NCI-H446 treated with DMSO at 0.1 percent for 48 hours (cell line): Measurements from ENCODE around the gene MYT1.

Source experiments
- DNase-seq: peaks from one replicate; lab custom pipeline; 2025; lab: John Stamatoyannopoulos, UW

The MYT1 gene

DNA sequence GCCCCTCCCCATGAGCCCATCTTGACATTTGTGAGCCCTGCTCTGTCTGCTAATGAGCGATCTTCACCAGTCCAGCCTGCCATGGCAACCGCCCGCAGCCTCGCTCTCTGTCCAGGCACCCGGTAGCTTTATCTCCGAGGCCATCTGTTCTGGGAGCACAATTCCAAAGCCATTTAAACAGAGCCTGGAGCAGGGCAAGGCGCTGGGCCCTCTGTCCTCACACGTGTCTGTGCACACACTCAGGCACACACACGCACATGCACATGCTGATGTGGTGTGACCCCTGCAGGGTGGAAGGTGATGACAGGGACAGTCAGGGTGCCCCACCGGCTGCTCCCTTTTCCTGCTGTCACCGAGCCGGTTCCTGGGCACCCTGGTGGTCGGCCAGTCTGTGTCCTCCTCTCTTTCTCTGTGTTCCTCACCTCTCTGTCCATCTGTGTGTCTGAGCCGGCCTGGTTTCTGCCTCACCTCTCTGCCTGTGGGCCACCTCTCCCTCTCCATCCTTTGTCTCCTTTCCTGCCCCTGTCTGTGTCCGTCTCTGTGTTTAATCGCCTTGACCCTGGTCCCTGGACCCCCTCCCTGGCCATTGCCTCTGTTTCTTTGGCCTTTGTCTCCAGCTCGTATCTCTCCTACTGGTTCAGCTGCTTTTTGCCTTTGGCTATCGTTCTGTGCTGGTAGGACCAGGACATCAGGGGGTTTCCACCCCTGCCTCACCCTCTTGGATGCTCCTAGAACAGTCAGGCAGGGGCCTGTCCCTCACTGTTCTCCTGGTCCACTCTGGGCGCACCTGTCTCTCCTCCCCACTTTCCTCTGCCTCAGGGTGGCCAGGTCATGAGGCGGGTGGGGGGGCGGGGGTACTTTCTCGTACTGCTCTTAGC lies 8.8 kb upstream of the MYT1 start:
- no peak for DNase-seq

DNA sequence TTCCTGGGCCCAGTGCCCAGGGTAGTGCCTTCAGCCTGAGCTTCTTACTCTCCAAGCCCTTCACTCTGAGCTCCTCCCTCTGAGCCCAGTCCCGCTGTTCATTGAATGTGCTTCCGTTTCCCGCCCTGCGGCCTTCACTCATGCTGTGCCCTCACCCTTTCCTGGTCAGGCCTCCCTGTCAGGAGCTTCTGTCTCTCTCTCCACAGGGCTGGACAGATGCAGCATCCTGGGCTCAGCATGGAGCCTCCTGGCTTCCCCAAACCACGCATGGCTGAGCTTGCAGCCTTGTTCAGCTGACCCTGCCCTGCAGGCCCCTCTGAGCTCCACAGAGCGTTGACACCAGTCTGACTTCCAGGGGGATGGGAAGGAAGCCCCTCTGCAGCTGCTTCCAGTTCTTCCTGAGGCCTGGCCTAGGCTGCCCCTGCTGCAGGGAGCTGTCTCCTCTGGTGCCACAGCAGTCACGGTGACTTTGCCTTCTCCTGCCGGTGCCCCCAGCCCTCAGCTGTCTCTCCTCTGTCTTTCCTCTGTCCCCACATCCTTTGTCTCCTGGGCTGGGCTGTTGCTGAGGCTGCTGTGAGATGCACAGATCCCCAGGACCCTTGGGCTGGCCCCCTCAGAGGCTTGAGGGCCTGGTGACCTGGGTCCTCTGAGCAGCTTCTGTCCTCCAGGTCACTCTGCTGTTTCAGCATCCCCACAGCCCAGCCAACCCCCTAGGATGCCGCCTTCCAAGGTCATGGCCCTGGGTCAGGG lies 7.9 kb upstream of the MYT1 start:
- no peak for DNase-seq

DNA sequence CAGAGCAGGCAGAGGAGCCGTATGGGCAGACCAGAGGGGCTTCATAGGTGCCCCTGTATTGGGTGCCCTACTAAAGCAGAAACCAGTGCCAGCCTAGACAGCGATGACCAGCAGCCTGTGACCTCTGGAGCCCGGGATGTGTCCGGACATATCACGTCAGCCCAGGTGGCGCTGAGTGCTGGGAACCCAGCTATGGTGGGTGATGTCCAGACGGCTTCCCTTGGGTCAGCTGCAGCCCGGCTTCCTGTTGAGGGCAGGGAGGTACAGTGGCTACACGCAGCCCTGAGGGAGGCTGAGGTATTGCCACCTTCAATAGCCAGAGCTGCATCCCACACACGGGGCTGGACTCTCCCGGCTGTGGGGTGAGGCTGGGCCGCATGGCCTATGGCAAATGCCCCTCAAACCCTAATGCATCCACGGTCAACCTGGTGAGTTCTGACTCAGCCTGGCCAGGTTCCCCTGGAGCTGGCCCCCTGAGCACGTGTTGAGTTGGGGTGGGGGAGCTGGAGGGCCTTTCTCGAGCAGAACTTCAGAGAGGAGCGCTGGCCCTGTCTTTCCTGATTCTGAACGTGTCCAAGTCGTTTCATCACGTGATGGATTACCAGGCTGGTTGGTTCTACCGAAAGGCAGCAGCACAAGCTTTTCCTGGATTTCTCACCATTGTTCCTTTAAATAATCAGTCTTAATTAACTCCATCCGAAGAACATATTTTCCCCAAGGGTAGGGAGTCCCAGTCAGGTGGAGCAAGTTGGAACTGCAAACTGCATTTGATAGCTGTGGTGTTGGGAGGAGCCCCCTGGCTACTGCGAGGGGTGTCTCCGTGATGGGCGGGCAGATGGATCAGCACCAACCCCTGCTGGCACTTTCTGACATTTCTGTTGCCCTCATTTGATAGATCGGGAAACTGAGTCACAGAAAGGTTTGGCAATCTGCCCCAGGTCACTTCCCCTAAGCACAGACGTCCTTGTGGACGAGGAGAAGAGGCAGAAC lies 7.1 kb upstream of the MYT1 start:
- no peak for DNase-seq

DNA sequence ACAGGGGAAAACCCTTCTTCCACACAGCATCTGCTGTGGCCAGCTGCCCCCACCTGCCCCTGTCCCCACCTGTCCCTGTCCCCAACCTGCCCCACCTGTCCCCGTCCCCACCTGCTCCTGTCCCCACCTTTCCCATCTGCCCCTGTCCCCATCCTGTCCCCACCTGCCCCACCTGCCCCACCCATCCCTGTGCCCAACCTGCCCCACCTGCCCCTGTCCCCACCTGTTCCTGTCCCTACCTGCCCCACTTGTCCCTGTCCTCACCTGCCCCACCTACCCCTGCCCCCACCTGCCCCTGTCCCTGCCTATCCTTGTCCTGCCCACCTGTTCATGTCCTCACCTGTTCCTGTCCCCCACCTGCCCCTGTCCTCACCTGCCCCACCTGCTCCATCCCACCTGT lies 6.4 kb upstream of the MYT1 start:
- no peak for DNase-seq

DNA sequence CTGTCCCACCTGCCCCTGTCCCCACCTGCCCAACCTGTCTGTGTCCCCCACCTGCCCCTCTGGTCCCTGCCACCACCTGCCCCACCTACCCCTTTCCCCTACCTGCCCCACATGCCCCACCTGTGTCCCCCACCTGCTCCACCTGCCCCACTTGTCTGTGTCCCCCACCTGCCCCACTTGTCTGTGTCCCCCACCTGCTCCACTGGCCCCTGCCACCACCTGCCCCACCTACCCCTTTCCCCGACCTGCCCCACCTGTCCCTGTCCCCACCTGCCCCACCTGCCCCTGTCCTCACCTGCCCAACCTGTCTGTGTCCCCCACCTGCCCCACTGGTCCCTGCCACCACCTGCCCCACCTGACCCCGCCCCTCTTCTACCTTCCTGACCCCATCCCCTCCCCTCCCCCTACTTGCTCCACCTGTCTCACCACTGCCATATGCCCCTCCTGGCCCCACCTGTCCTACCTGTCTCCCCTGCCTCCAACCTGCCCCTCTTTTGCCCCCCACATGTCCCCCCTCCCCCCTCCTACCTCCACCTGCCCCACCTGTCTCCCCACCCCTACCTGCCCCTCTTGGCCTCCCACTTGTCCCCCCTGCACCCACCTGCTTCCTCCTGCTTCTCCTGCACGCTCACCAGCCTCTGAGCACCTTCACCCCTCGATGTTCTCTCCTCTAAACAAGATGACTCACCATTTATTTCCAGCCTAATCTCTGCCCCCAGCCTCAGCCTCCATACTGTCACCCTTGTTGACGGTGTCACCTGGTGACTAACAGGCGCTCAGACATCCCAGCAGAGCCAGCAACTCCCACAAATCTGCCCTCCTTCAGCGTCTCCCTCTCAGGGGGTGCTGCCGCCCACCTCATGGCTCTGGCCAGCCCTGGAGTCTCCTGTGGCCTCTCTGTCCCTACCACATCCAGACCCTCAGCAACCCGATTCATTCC lies 5.6 kb upstream of the MYT1 start:
- no peak for DNase-seq

DNA sequence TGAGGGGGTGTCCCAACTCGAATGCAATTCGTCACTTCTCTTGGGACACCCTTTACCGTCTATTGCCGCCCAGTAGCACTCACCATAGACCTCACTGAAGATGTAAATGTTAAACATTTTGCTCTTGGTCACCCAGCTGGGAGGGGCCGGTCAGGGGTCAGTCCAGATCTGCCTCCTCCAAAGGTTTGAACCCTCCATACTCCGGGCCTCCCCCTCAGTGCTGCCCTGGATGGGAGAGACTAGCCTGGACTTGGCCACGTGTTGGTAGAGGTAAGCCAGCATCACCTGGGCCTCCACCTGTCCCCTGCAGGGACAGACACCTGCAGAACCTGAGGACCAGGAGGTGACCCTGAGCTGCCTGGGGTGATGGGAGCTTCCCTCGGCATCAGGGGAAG lies 5.0 kb upstream of the MYT1 start:
- no peak for DNase-seq

DNA sequence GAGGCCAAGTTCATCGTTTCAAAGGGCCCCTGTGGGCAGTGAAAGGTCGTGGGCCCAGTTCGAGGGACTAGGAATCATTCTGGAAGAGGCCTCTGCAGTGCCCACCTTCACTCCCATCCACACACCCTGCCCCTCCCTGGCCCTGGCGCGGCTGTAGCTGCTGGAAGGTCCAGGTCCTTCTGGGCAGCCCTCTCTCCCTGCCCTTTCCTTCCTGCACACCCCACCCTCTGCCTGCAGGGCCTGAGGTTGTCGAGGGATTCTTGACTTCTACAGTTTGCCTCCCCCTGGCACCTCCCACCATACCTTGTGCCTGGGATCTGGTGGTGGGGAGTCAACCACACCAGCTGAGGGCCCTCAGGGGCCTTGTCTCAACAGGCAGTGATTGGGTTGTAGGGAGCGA lies 4.5 kb upstream of the MYT1 start:
- no peak for DNase-seq

DNA sequence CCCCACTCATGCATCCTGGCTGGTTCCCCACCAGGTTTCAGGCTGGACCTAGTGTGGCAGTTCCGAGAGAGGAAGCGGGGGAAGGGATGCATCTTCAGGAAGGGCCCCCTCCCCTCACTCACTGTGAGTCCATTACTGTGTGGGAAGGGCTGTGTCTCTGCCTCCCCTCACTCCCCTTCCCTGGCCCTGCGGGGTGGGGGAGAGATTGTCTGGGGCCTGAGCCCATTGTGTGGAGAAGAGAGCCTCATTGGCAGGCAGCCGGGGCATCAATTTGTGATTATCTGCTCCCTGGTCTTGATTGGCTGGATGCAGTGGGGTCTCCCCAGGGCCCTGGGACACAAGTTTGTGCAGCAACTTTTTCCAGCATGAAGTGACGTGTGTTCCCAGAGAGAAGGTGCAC lies 4.1 kb upstream of the MYT1 start:
- no peak for DNase-seq

DNA sequence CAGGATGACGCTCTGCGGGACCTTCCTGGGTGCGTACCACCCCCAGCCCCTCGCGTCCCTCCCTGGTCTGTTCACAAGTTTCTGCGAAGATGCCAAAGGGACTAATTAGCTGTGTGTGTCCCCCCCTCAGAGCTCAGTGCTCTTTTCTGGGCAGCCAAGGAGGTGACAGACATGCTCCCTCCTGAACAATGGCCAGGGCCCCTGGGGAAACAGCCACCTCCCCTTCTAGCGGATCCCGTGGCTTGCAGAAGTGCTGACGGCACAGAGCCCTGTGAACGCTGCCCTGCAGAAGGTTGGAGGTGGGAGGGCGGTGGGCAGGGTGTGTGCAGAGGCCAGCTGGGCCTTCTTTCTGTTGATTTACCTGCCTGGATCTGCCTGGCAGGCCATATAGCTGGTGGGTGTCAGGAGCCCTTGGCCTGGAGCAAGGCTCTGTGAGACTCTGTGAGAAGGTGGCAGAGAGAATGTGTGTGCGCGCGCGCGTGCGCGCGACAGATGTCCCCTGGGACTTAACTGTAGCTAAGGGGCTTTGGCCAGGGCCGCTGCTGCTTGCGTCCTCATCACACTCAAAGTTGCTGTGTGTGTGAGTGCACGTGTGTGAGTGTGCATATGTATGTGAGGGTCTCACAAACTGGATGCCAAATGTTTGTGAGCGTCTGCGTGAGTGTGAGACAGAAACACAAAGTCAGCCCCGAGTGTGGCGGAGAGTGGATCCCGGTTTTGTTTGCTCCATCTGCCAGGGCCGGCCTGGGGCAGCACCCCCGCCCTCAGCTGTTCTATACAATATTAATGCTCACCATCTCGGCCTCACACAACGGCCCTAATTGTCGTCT lies 3.5 kb upstream of the MYT1 start:
- DNase-seq: no peak

DNA sequence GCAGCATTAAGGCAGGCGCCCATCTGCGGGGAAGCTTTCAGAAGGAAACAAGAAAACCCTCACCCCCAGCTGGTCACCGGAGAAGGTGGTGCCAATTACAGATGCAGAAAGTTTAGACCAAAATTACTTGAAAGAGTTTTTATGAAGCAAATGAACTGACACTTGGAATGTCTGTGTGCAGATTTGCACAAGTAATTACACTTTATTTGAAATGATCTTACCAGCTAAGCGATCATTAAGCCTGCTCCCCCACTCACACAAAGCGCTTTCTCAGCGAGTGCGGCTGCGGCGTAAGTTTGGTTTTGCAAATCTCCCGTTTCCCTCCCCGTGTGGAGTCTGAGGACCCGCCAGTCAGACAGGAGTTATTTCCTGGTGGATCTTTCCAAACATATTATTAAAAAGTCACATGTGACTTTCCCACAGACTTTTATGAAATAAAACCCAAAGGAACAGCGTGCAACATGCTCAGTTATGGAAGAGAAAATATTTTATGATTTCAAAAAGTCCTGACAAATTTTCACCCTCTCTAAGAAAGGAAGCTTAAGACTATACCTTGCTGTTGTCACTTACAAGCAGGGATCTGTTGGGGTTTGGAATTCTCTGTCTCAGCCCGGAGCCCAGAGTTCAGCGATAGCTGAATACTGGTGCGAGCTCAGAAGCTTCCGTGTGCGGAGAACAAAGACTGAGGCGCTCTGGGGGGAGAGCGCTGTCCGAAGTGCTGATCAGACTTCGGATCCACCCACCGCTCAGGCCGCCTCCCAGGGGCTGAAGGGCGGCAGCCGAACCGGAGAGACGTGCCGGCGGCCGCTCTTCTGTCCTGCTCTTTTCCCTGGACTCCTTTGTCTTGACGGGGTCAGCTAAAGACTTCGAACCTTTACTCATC lies 2.7 kb upstream of the MYT1 start:
- DNase-seq: no peak

DNA sequence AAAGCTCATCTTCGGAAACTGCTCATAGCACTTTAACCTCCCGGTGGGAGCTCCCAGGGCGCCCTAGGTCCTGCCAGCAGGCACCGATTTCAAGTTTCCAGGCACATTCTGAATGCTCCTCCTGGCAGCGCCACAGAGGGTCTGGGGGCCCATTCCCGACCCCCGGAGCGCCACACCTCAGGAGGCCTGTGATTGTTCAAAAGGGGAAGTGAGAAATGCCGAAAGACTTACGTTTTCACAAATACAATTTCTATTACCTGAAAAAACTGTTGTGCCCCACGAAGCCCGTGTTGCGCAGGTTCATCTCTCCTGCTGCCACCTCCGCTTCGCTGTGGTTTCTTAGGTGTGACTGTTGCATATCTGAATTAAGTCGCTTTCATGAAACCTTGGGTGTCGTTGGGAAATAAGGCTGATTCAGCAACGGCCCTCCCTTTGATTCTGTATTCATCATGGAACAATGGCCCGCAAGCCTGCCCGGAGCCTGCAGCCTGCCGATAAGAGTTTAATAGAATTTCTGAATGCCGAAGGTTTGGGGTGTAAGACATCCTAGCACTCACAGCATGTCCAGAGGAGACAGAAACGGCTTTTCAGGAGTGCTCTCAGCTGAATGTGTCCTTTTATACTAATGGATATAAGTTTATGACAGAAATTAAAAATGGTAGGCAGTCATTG lies 1.9 kb upstream of the MYT1 start:
- DNase-seq: no peak

DNA sequence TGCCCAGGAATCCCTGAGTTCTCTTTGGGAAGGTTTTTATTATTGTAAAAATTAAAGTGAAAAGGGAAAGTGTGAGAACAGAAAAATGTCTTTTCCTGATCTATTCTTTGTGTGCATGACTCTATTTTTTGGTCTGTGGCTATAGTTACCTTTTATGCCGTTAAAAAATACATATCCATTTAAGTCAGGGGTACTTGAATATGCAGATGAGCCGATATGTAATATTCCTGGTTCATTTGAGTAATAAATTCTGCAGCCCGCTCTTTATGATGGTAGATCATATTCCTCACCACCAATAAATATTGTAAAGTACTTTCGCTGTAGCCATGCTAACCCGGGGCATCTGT lies 503 bp upstream of the MYT1 start:
- DNase-seq: no peak

DNA sequence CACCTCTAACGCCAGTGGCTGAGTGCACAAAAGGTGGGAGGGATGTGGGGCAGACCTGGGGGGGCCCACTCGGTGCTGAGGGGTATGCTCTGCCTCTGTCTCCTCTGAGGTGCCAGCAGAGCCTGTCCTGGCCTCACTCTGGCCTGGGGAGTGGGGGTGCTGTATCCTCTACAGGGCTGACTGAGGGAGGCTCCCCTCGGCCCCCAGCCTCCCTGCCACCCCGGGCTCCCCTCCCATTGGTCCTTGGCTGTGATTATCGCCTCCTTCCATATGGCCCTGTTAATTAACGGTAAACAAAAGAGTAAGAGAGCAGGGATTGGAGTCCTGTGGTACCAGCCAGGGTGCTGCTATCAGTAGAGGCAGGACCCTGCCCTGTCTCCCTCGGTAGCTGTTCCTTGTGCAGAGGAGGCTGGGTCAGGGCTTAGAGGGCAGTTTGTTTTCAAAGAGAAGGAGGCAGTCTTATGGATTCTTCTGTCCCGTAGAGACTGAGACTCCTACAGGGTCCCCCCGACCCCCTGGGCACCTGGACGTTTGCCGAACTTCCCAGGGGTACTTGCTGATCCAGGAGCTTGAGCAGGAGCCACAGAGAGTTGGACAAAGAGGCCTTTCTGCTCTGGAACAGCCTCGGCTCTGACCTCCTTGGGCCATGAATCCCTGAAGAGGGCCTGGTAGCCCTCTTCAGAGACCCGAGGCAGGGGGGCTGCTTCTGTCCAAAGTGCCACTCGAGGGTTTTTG lies 1.8 kb downstream of the MYT1 start:
- no peak for DNase-seq

DNA sequence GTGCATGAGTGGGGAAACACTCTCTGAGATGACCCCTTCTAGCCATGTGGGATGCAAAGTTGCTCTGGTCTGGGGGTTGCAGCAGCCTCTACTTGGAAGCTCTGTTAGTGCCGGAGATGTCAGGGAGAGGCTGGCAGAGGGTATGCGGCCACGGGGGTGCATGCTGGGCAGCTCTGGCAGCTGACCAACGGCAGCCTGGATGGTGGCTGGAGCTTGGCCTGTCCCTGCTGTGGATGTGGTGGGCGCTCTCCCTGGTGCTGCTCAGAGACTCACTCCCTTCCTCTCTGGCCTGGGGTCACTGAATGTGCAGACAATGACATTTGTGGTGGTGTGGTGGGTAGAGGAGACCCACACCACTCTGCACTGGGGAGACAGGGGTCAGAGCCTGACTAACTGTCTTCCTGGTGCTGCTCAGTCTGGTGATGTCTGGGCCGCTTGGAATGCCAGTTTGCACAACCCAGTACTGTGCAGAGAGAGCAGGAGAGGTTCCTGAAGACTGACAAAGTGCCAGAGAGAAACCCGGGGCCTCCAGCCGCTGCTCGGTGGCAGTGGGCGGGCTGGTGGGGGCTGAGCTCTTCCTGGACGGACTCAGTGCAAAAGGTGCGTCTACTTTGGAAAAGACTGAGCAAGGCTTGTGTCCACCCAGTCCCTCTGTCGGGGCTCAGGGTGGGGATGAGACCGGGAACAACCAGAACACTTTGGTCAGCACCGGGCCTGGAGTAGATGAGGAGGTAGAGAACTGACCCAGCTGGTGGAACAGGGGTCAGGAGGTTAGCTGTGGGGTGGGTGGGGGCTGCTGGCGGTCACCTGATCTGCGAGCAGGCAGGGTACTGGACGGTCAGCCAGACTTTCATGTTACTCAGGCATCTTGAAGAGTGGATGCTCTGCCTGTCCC lies 2.7 kb downstream of the MYT1 start:
- DNase-seq: no peak

DNA sequence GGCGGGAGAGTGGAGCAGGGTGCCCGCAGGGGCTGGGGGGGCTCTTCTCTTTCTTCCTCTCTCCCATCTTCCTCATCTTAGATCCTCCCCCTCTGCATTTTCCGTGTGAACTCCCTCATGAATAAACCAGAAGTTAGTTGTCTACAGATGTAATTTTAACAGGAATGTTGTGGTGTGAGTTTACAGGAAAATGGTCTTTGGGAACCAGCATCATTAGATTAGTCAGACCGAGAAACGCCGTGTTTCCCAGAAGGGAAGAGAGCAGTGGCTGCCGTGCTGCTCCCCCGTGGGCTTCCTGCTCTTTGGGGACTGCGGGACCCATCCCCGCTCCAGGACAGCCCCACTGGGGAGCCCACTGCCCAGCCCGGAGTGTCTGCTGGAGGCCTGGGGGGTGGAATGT lies 3.4 kb downstream of the MYT1 start:
- no peak for DNase-seq

DNA sequence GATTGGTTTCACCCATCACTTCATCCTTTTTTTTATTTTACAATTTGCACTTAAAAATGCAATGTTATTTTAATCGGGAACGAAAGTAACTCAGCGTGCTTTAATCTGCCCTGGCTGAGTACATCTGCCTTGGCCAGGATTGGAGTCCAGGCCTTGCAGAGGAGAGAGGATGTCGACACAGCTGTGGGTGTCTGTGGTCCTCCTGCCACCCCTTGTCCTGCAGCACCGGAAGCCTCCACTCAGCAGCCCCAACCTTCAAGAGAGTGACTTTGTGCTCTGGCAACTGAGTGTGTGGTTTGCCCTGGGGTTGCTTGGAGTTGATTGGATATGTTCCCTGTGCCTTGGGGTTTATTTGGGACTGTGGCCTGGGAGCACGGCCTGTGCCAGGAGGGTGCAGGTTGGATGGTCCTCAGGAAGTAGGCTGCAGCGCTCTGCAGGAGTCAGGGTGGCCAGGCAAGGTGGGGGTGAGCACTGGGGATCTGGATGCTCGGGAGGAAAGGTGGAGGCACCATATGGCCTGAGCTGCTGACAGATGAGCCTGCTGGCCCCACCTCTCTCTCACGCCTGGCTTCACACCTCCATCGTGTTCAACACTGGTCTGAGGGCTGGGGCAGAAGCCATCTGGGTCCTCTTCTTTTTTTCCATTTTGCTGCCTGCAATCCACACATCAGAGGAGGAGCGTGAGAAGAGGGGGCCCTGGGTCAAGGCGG lies 4.3 kb downstream of the MYT1 start:
- DNase-seq: no peak
